Measurements from ENCODE around the gene MX2.

Gene MX2

DNA sequence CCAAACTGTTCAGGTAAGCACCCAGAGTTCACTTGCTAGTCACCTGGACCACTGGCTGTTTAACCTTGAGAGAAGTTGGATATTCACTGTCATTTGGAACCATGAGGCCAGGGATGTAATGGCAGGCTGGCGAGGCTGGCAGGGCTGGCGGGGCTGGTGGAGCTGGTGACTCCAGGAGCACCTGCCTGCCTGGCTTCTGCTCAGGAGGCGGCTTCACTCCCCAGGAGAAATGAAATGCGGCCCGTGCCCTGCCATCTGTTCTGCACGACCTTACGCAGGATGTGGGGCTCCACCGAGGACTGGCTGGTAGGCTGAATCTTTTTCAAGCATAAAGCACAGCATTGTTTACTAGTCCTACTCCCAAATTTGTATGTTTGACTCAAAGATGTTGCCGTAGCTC, 41.5 kb downstream of the MX2 start:
- no peak for DNase-seq (ENCODE audit: low read depth)
- TF ChIP-seq, protein P1, sequence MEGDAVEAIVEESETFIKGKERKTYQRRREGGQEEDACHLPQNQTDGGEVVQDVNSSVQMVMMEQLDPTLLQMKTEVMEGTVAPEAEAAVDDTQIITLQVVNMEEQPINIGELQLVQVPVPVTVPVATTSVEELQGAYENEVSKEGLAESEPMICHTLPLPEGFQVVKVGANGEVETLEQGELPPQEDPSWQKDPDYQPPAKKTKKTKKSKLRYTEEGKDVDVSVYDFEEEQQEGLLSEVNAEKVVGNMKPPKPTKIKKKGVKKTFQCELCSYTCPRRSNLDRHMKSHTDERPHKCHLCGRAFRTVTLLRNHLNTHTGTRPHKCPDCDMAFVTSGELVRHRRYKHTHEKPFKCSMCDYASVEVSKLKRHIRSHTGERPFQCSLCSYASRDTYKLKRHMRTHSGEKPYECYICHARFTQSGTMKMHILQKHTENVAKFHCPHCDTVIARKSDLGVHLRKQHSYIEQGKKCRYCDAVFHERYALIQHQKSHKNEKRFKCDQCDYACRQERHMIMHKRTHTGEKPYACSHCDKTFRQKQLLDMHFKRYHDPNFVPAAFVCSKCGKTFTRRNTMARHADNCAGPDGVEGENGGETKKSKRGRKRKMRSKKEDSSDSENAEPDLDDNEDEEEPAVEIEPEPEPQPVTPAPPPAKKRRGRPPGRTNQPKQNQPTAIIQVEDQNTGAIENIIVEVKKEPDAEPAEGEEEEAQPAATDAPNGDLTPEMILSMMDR (conservative IDR thresholded peaks at IDR 0.05; ENCODE audit: low read length), result no peak
- no peak overlapping the region for H3K4me3 ChIP-seq (ENCODE audit: low read length)

DNA sequence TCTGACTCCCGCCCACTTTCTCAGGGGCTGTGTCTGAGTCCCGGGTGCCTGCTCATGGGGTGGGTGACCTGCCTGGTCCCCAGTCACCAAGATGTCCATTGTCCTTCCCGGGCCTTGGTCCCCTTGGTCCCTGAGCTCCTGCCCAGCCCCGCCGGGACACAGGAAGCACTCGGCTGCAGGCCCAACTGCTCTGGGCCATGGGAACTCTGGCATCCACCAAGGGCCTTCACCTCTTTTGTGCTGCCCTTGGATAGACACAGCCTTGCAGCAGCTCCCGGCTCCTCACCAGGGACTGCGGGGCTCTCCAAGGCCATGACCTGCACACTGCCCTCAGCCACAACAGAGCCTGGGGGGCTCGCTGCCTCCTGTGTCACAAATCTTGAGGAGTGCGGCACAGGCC, 42.1 kb downstream of the MX2 start:
- TF ChIP-seq, protein P1 (conservative IDR thresholded peaks at IDR 0.05; ENCODE audit: low read length), result no peak
- no peak for DNase-seq (ENCODE audit: low read depth)
- H3K4me3 ChIP-seq (ENCODE audit: low read length), result no peak overlapping the region

DNA sequence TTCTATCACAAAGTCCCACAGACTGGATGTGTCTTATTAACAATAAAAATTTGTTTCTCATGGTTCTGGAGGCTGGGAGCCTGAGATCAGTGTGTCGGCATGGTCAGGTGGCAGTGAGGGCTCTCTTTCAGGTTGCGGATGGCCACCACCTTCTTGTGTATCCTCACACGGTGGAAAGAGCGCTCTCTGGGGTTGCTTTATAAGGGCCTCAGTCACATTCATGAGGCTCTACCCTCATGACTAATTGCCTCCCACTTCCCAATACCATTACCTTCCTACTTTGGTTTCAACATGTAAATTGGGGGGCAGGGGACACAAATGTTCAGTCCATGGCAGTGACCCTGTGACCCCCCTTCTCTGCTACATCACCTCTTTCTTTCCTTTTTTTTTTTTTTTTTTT, 43.5 kb downstream of the MX2 start:
- TF ChIP-seq, protein P1 (conservative IDR thresholded peaks at IDR 0.05; ENCODE audit: low read length), result no peak
- no peak overlapping the region for H3K4me3 ChIP-seq (ENCODE audit: low read length)
- DNase-seq (ENCODE audit: low read depth), result no peak

DNA sequence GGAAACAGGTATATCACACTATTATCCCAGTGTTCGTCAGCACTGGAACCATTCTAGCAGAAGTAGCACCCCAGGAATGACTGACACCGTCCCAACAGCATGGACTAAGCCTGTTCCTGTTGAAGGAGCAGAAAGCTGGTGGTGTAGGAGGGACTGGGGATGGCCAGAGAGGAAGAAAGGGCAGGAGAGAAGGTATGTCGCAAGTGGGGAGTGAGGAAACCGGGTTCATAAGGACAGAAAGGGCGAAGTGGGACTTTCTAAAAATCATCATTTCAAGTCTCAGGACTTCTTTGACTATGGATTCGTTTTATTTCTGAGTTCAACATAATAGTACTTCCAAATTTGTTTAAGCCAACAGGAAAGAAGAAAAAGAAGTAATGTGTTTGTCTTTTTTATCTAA, 44.5 kb downstream of the MX2 start:
- TF ChIP-seq, protein P1 (conservative IDR thresholded peaks at IDR 0.05; ENCODE audit: low read length), result no peak
- no peak for DNase-seq (ENCODE audit: low read depth)
- no peak overlapping the region for H3K4me3 ChIP-seq (ENCODE audit: low read length)

DNA sequence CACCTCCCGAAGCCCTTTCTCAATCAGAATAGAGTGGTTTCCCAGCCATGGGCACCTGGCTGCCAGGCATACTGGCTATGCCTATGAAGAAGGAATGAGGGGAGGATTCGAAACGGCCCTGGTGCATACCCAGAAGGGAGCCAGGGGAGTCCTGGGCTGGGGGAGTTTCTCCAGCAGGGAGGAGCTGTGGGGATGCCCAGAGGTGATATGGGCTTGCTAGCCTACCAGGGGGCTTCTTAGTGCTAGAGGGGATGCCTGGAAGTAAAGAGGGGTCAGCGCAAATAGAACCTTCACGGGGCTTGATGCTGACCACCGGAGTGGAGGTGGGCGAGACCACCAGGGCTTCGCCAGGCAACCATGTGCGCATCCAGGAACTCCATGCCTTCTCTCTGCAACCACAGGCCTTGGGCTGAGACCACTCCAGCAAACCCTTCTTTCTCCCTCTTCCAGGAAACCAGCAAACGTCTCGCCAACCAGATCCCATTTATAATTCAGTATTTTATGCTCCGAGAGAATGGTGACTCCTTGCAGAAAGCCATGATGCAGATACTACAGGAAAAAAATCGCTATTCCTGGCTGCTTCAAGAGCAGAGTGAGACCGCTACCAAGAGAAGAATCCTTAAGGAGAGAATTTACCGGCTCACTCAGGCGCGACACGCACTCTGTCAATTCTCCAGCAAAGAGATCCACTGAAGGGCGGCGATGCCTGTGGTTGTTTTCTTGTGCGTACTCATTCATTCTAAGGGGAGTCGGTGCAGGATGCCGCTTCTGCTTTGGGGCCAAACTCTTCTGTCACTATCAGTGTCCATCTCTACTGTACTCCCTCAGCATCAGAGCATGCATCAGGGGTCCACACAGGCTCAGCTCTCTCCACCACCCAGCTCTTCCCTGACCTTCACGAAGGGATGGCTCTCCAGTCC, 46.0 kb downstream of the MX2 start:
- no peak overlapping the region for H3K4me3 ChIP-seq (ENCODE audit: low read length)
- no peak for DNase-seq (ENCODE audit: low read depth)
- TF ChIP-seq, protein P1 (conservative IDR thresholded peaks at IDR 0.05; ENCODE audit: low read length), result no peak

DNA sequence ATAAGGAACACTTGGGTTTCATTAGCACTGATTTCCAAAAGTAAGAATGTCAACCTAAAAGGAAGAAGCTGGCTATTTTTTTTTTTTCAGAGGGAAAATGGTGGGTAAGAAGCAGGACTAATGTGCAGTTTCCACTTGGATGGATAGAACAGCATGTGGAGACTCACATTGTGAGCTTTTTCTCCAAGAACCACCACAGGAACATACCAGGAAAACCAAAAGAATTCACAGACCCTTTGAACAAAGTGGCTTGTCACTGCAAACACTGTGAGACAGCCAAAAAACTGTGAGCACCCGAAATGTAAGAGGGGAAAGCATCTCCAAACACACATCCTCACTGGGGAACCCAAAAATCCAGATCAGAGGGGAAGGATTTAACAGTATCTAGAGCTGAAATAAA, 48.5 kb downstream of the MX2 start:
- DNase-seq (ENCODE audit: low read depth), result no peak
- no peak overlapping the region for H3K4me3 ChIP-seq (ENCODE audit: low read length)
- TF ChIP-seq, protein P1 (conservative IDR thresholded peaks at IDR 0.05; ENCODE audit: low read length), result no peak
